IMR-90 (cell line): Measurements from ENCODE around the gene CACNA2D3. TPM values are rescaled to one million over a fixed set of nuclear protein-coding genes. Genes with fewer than 3 reads are reported as not detected.

Experiments
- ATAC-seq: fragments of 200-7000 bp; cut with Tn5 transposase; 2 replicates; pipeline ENCODE4 v1.9.1; 2020; ENCODE audit warnings: low read depth, mild to moderate bottlenecking, moderate library complexity
- BruUV-seq: library from RNA; stranded (reverse); fragments of 400-500 nt; replicated peaks from 2 replicates; lab custom pipeline; 2021; lab: Mats Ljungman, UMichigan
- CTCF ChIA-PET: fragments of 300-600 bp; formaldehyde crosslinking; extraction: SDS; loops from one replicate; lab custom pipeline; 2021; ENCODE audit warnings: antibody characterized with exemption; lab: Yijun Ruan, JAX
- POLR2A ChIA-PET: fragments of 300-600 bp; sonication (Branson Sonifier 250); formaldehyde crosslinking; loops from one replicate; lab custom pipeline; 2022; ENCODE audit warnings: antibody characterized with exemption; ENCODE audit not compliant: unreplicated experiment; lab: Charles Lee
- DNase-seq: peaks from one replicate; pipeline ENCODE4 v3.0.0; 2013
- H2AFZ ChIP-seq: replicated peaks from 2 replicates; pipeline ENCODE3; 2013; ENCODE audit warnings: low read length, mild to moderate bottlenecking; ENCODE audit not compliant: poor library complexity
- H2AK5ac ChIP-seq: 2 replicates; pipeline ENCODE4 v1.6.1; 2013; ENCODE audit warnings: low read depth, low read length, inconsistent platforms
- H2AK9ac ChIP-seq: replicated peaks from 2 replicates; pipeline ENCODE3; 2013; ENCODE audit warnings: mild to moderate bottlenecking, low read depth, low read length, moderate library complexity; ENCODE audit not compliant: poor library complexity
- H2BK120ac ChIP-seq: 2 replicates; pipeline ENCODE4 v1.6.1; 2013; ENCODE audit warnings: low read depth, low read length, inconsistent platforms
- H2BK15ac ChIP-seq: 3 replicates; pipeline ENCODE4 v1.6.1; 2013; ENCODE audit warnings: low read depth, low read length, inconsistent platforms
- H2BK20ac ChIP-seq: 2 replicates; pipeline ENCODE4 v1.6.1; 2013; ENCODE audit warnings: low read depth, mild to moderate bottlenecking, inconsistent platforms, low read length, moderate library complexity
- H2BK5ac ChIP-seq: 2 replicates; pipeline ENCODE4 v1.6.1; 2013; ENCODE audit warnings: mild to moderate bottlenecking, low read depth, low read length, inconsistent platforms; ENCODE audit not compliant: poor library complexity, severe bottlenecking
- H3K14ac ChIP-seq: replicated peaks from 2 replicates; pipeline ENCODE4 v1.6.1; 2013; ENCODE audit warnings: low read depth, low read length, inconsistent platforms
- H3K18ac ChIP-seq: 2 replicates; pipeline ENCODE4 v1.6.1; 2013; ENCODE audit warnings: low read depth, low read length, control low read depth
- H3K23ac ChIP-seq: 2 replicates; pipeline ENCODE4 v1.6.1; 2013; ENCODE audit warnings: low read depth, low read length, inconsistent platforms
- H3K27ac ChIP-seq: 2 replicates; pipeline ENCODE4 v1.5.1; 2013; ENCODE audit warnings: mild to moderate bottlenecking, control low read depth, low read length; ENCODE audit not compliant: insufficient read depth
- H3K27me3 ChIP-seq: 2 replicates; pipeline ENCODE4 v1.6.1; 2013; ENCODE audit warnings: low read length; ENCODE audit not compliant: control insufficient read depth, insufficient read depth
- H3K36me3 ChIP-seq: 2 replicates; pipeline ENCODE4 v1.6.1; 2013; ENCODE audit warnings: low read length, mixed read lengths; ENCODE audit not compliant: control insufficient read depth, insufficient read depth
- H3K4ac ChIP-seq: 2 replicates; pipeline ENCODE4 v1.6.1; 2013; ENCODE audit warnings: low read depth, low read length, inconsistent platforms
- H3K4me1 ChIP-seq: 2 replicates; pipeline ENCODE4 v1.6.1; 2013; ENCODE audit warnings: low read length, mixed read lengths; ENCODE audit not compliant: control insufficient read depth, insufficient read depth
- H3K4me2 ChIP-seq: 2 replicates; pipeline ENCODE4 v1.6.1; 2013; ENCODE audit warnings: low read depth, mild to moderate bottlenecking, control low read depth, low read length, moderate library complexity
- H3K4me3 ChIP-seq: 2 replicates; pipeline ENCODE4 v1.5.1; 2013; ENCODE audit warnings: low read depth, mild to moderate bottlenecking, control low read depth, low read length, moderate library complexity; ENCODE audit not compliant: insufficient read depth
- H3K56ac ChIP-seq: 2 replicates; pipeline ENCODE4 v1.6.1; 2013; ENCODE audit warnings: low read length, inconsistent platforms; ENCODE audit not compliant: insufficient read depth; ENCODE audit errors: extremely low read depth
- H3K79me1 ChIP-seq, 2 experiments: 2 replicates each; pipeline ENCODE4 v1.6.1; 2013; ENCODE audit warnings: low read length in 2 of 2, inconsistent platforms in 1 of 2, low read depth in 1 of 2
- H3K9ac ChIP-seq: 2 replicates; pipeline ENCODE4 v1.6.1; 2013; ENCODE audit warnings: low read depth, low read length, control low read depth
- H3K9me1 ChIP-seq: 2 replicates; pipeline ENCODE4 v1.6.1; 2013; ENCODE audit warnings: low read length, inconsistent platforms; ENCODE audit not compliant: insufficient read depth
- H3K9me3 ChIP-seq: 2 replicates; pipeline ENCODE4 v1.6.1; 2013; ENCODE audit warnings: low read length; ENCODE audit not compliant: control insufficient read depth, insufficient read depth
- H4K20me1 ChIP-seq: 2 replicates; pipeline ENCODE4 v1.6.1; 2013; ENCODE audit warnings: low read length, inconsistent platforms; ENCODE audit not compliant: insufficient read depth
- H4K5ac ChIP-seq: 2 replicates; pipeline ENCODE4 v1.6.1; 2013; ENCODE audit warnings: mild to moderate bottlenecking, low read depth, low read length, control low read depth
- H4K8ac ChIP-seq, 2 experiments: 2 replicates each; pipeline ENCODE4 v1.6.1; 2013; ENCODE audit warnings: low read depth in 2 of 2, low read length in 2 of 2, control low read depth in 1 of 2, inconsistent platforms in 1 of 2
- H4K91ac ChIP-seq: 2 replicates; pipeline ENCODE4 v1.6.1; 2013; ENCODE audit warnings: low read depth, low read length, inconsistent platforms; ENCODE audit not compliant: insufficient read depth
- BHLHE40 ChIP-seq: fragments of 150-350 bp; IDR thresholded peaks from 2 replicates; pipeline ENCODE4 v1.6.1; 2016; ENCODE audit warnings: mild to moderate bottlenecking, low read depth, low read length
- CHD1 ChIP-seq: IDR thresholded peaks from 2 replicates; pipeline ENCODE4 v1.6.1; 2012; ENCODE audit warnings: low read depth, low read length, improper control_type of control experiment
- CTCF ChIP-seq: conservative IDR thresholded peaks from 2 replicates; pipeline ENCODE4 v1.5.1; 2012; ENCODE audit warnings: mild to moderate bottlenecking, low read depth, low read length, improper control_type of control experiment
- ELK1 ChIP-seq: fragments of 150-350 bp; IDR thresholded peaks from 2 replicates; pipeline ENCODE4 v1.6.1; 2016; ENCODE audit warnings: low read depth, mild to moderate bottlenecking, low read length, moderate library complexity, borderline replicate concordance
- FOS ChIP-seq: fragments of 150-350 bp; IDR thresholded peaks from 2 replicates; pipeline ENCODE4 v1.6.1; 2016; ENCODE audit warnings: low read depth, low read length
- MAFK ChIP-seq: IDR thresholded peaks from 2 replicates; pipeline ENCODE4 v1.6.1; 2012; ENCODE audit warnings: low read depth, low read length, improper control_type of control experiment
- MAZ ChIP-seq: IDR thresholded peaks from 2 replicates; pipeline ENCODE4 v1.6.1; 2012; ENCODE audit warnings: low read depth, mild to moderate bottlenecking, low read length, improper control_type of control experiment, moderate library complexity, borderline replicate concordance
- MXI1 ChIP-seq: IDR thresholded peaks from 2 replicates; pipeline ENCODE4 v1.6.1; 2012; ENCODE audit warnings: low read depth, mild to moderate bottlenecking, low read length, moderate library complexity, borderline replicate concordance
- NFE2L2 ChIP-seq: fragments of 150-350 bp; IDR thresholded peaks from 2 replicates; pipeline ENCODE4 v1.6.1; 2016; ENCODE audit warnings: low read depth, mild to moderate bottlenecking, low read length
- POLR2A ChIP-seq: IDR thresholded peaks from 2 replicates; pipeline ENCODE4 v1.6.1; 2012; ENCODE audit warnings: mild to moderate bottlenecking, low read depth, low read length
- RAD21 ChIP-seq: IDR thresholded peaks from 2 replicates; pipeline ENCODE4 v1.6.1; 2012; ENCODE audit warnings: low read length, improper control_type of control experiment
- RCOR1 ChIP-seq: IDR thresholded peaks from 2 replicates; pipeline ENCODE4 v1.6.1; 2012; ENCODE audit warnings: mild to moderate bottlenecking, low read length, improper control_type of control experiment; ENCODE audit not compliant: insufficient replicate concordance
- RFX5 ChIP-seq: IDR thresholded peaks from 2 replicates; pipeline ENCODE4 v1.8.0; 2012; ENCODE audit warnings: low read depth, mild to moderate bottlenecking, low read length, moderate library complexity
- SMC3 ChIP-seq: fragments of 150-350 bp; IDR thresholded peaks from 2 replicates; pipeline ENCODE4 v1.6.1; 2016; ENCODE audit warnings: low read depth, mild to moderate bottlenecking, antibody characterized with exemption, low read length, moderate library complexity
- USF2 ChIP-seq: fragments of 150-350 bp; IDR thresholded peaks from 2 replicates; pipeline ENCODE4 v1.6.1; 2017; ENCODE audit warnings: mild to moderate bottlenecking, antibody characterized with exemption, low read length, low read depth
- WGBS, 2 experiments: methylation state at CpG; one replicate each; pipeline versions ENCODE4 v1.1.5 to v1.1.7; 2013; ENCODE audit warnings: missing lambda C conversion rate in 2 of 2; ENCODE audit not compliant: insufficient read length in 1 of 2; ENCODE audit errors: extremely low coverage in 2 of 2; 5-methylcytosine and 5-hydroxymethylcytosine counted together
- dilution Hi-C: fragments of 300-500 bp; cut with HindIII; formaldehyde crosslinking; loops from one replicate; pipeline ENCODE4 v1.14.3; 2018; ENCODE audit warnings: low sequenced_read_pairs; ENCODE audit not compliant: unreplicated experiment
- in situ Hi-C: fragments of 300-500 bp; cut with MboI; formaldehyde crosslinking; loops from 3 replicates; pipeline ENCODE4 v1.14.3; 2019; ENCODE audit warnings: low sequenced_read_pairs, inconsistent platforms, mixed read lengths
- intact Hi-C: fragments of 100-400 bp; cut with micrococcal nuclease; formaldehyde crosslinking; loops from 2 replicates; pipeline ENCODE4 v1.10.0; 2022
- polyA plus RNA-seq, 3 experiments: library from polyadenylated mRNA; depleted of rRNA; stranded (reverse); fragments of >200 nt; gene quantifications; 2 replicates each; pipeline ENCODE4 v1.2.3, GENCODE V29; 2012; ENCODE audit warnings: low replicate concordance in 1 of 3
- total RNA-seq: library from RNA; depleted of rRNA; stranded (reverse); fragments of >200 nt; gene quantifications from 2 replicates; pipeline ENCODE4 v1.2.3, GENCODE V29; 2012

CACNA2D3 gene
- total and polyA plus RNA-seq, 2 of the 4 experiments (the other 2 are of a cell fraction), result 0.36 to 0.41 TPM

GRCh38 chr3:54891540-54891897 lies 769.2 kb downstream of the CACNA2D3 start:
- POLR2A ChIA-PET, result interaction anchor here (0.9 kb wide), 1 partner anchor 591 kb away, joined by 4 read pairs; no protein-coding TSS in a partner anchor
- Histone ChIP-seq H2AK9ac (peak overlapping the region; percentile 76), H3K9ac (no peak overlapping the region), H2BK120ac (peak overlapping the region; percentile 86), H2AK5ac (no peak overlapping the region; the same call in 1 of the 2 replicates), H3K79me1 (no peaks in the 10 kb centered on the region), H4K8ac (peak overlapping the region; percentile 77 to 85; a peak in 2 of 4 replicates), H3K23ac (no peak overlapping the region), H3K14ac (peak overlapping the region; percentile 21; the same call in 1 of the 2 replicates), H3K18ac (peak overlapping the region; percentile 7; the same call in 1 of the 2 replicates), H3K9me1 (peaks cover 11% of the 10 kb centered on the region), H3K27ac (peak overlapping the region; percentile 60), H2BK15ac (peak overlapping the region; percentile 87; the same call in 2 of the 3 replicates), H3K4ac (peak overlapping the region; percentile 80), H2BK20ac (peak overlapping the region; percentile 73), H3K27me3 (no peaks in the 10 kb centered on the region), H3K4me1 (peaks cover 13% of the 10 kb centered on the region), H3K4me2 (no peak overlapping the region; the same call in 1 of the 2 replicates), H4K5ac (no peak overlapping the region), H3K56ac (peak overlapping the region; percentile 13), H3K9me3 (no peaks in the 10 kb centered on the region), H4K20me1 (no peaks in the 10 kb centered on the region), H3K36me3 (no peaks in the 10 kb centered on the region), H3K4me3 (no peak overlapping the region), H4K91ac (peak overlapping the region; percentile 92), H2BK5ac (peak overlapping the region; percentile 56), H2AFZ (peak overlapping the region; percentile 24)
- ATAC-seq, result peak; percentile 97
- no TSS peak for BruUV-seq
- 0% methylated on average over 1 of the region's 5 CpGs; no CpG with 5 or more reads in 1 of the 2 experiments for WGBS, 2 experiments
- CTCF ChIA-PET, result interaction anchor here (0.6 to 0.8 kb wide), 3 partner anchors 8 to 18 kb away, joined by 3 to 4 read pairs (median 3); no protein-coding TSS in a partner anchor
- dilution Hi-C loops, result no loop called here
- intact Hi-C loops, result no loop called here
- DNase-seq, result peak; percentile 97
- in situ Hi-C loops, result no loop called here
- TF ChIP-seq BHLHE40, result peak; percentile 56; the same call in 1 of the 2 replicates
- peak; percentile 58 for TF ChIP-seq RAD21
- peak; percentile 27; the same call in 1 of the 2 replicates for TF ChIP-seq MXI1
- TF ChIP-seq MAFK, result no peak
- TF ChIP-seq NFE2L2, result no peak; the same call in 1 of the 2 replicates
- no peak for TF ChIP-seq USF2
- no peak for TF ChIP-seq RFX5
- TF ChIP-seq CTCF, result peak; percentile 60
- peak; percentile 64 for TF ChIP-seq RCOR1
- peak; percentile 84 for TF ChIP-seq MAZ
- no peak for TF ChIP-seq ELK1
- no peak for TF ChIP-seq POLR2A
- TF ChIP-seq CHD1, result 0 out of 2 replicates have a peak, but pooled peaks have one; percentile 28
- TF ChIP-seq FOS, result peak; percentile 95
- peak; percentile 50 for TF ChIP-seq SMC3
